ENCODE results near the gene MTARC1.

- TF ChIP-seq CTCF (conservative IDR thresholded peaks at IDR 0.05) (no peak), ZFX (IDR thresholded peaks at IDR 0.05) (no peak)
Observed at GRCh38 chr1:220809704-220810103, 23.0 kb downstream of the MTARC1 start.
